ENCODE data around the gene PSMC3.
A peak's percentile ranks its signal among the peaks of the same experiment; 100 is the strongest.

Gene PSMC3

DNA sequence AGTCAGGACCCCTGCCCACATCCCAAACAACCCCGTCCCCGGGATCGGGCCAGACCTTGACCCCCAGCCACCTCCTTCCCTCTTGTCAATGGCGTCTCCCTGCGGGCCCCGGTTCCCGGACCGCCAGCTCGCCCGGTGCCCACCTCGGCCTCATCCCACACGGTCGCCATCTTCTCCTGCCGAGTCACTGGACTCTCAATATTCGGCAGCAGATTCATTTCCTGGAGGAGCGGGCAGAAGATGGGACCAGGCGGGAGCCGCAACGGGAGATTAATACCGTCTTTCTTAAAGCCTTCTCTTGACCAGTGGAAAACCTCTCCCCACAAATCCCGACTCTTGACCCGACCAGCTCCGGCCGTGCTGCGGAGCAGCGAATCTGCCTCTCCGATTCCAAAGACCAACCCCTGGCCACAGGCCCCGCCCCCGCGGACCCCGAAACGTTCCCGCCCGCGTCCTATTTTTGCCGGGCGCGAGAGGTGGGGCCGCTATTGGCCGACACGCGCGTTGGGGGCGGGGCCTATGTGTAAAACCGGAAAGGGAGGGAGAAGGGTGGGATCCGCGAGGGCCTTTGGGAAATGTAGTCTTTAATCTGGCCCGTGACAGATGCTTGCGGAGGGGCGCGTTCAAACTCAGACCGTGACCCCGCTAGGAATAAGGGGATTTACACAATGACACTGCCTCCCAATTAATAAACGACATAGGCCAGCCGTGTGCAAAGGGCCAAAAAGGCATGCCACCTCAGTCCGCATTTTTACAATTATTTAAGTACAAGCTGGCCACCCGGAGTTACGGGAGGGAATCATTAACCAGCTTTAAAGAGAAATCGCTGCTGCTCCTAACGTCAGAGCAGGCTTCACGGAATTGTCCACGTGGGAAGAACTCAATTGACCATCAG lies at the start of gene PSMC3:
TSS of gene PSMC3 (minus strand) at position 378 of the 895 bp plus-strand sequence. CDS start at position 218, 160 bp downstream.
- DNase-seq: peak; percentile 93

DNA sequence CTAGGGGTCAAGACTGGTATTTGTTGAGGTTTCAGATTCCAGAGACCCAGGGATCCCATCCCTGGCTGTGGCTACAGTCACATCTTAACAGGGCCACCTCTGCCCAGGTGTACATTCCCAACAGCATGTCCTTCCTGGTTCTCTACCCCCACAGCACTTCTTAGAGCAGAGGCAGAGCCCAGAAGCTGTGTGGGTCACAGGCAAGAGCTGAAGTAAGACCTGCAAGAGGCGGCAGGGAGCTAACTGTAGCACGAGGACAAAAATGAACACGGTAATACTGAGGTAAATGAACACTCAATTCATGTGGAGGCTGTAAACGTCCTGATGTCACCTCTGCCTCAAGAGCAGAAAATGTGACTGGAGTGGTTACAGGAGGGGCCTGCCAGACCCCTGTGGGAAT lies 44.4 kb upstream of the PSMC3 start:
- no peak for DNase-seq

DNA sequence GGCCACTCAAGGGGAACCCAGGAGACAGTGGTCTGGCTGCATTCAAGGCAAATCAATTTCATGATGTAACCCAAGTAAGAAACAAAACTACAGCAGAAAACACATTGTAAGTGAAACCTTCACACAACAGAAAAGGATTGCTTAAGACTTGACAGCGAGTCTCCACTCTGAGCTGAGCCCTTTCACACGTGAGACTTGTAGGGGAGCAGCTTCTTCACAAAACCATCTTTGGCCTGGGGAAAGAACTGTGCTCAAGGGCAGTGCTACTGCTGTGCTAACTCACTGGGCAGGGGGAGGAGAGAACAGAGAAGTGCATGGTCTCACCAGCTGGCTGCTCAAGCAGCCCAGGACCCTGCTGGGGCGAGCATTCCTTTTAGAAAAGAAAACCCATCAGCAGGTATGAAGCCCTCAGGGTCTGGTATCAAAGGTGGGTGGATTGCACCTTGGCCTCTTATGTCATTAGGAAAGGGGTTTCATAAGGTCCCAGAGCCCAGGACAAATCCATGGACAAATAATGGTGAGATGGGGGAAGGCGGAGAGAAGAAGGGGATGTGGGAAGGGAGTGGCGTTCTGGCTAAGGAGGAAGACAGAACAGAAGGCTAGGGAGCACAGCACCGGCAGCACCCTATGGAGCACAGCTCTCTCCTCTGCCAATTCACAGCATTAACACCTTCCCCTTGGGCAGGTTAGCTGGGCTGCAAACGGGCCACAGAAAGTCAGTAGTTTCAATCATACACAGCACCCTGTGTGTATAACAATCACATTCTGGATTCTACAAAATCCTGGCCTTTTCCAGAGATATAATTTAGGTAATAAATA lies 43.3 kb upstream of the PSMC3 start:
- no peak for DNase-seq

DNA sequence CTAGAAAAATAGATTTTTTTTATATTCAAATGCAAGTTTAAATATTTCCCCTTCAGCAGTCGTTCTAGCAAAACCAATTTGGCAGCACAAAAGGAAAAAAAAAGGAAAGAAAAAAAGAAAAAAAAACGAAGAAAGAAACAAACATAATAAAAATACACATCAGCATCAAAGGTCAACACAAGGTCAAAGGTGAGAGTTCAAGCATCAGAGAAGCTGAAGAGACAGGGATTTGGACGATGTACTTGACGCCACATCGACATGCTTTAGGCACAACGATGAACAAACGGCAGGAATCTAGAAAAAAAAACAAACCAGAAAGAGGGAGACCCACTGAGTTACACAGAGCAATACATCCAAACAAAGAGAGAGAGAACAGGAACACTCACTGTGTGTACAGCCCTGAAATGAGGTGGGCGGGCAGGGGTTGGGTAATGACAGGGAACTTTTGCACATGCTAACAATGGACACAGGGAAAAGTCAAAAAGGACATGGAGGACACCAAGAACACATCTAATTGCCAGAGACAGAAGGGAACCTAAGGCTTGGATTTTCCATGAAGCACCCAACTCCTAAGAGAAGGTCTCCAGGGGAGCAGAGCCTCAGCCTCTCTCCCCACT lies 42.5 kb upstream of the PSMC3 start:
- DNase-seq: no peak

DNA sequence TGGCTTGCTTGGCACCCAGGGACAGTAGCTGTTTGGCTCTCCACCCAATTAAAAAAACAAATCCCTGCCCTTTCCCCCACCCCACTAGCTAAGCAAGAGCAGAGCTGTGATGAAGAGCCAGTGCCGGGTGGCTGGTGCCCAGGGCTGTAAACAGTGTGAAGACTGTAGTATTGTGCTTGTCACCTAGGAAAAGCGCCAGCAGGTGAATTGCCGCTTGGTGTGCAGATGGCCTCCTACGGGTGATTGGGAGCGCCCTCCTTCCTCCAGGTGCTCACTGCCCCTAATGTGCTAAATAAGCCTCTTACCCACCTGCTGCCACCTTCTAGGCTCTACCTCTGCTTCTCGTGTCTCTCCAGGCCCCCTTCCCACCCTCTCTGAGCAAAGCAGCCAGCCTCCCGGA lies 41.1 kb upstream of the PSMC3 start:
- DNase-seq: peak; percentile 48

DNA sequence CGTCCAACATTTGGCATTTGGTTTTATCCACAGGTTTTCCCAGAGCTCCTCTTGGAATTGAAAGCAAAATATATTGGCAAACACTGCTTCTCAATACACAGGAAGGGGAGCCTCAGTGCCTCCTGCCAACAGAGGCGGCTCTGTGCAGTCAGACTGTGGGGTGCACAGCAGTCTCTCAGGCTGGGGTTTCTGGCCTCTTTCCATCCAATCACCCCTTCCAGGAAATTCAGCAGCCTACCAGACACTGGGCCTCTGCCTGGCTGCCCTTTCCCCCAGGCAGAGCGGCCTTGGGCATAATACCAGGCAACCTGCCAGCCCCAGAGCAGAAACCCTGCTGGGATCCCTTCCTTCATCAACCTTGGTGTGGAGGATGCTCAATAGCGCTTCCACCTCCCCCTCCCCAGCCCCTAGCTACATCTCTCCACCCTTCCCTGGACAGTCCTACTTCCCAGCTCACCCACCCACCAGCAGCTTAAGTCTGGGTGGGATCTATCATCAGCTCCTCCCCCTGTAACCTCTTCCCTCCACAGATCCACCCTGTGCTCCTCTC lies 40.5 kb upstream of the PSMC3 start:
- DNase-seq: peak; percentile 91

DNA sequence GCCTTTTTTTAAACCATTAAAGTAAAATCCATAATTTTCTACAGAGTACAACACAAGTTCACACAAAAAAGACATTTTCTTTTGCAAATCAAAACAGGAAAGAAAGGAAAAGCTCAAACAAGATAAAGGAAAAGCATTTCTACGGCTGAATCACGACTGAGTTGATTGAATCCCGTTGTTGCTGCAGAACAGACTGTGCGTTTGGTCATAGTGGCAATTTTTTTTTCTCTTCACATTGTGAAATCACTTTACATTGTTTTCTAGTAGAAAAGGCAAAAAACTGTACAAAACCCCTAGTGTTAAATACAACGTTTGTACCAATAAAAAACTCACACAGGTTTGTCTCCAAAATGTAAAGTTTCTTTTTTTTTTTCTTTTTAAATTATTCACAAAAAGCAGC lies 40.0 kb upstream of the PSMC3 start:
- no peak for DNase-seq

DNA sequence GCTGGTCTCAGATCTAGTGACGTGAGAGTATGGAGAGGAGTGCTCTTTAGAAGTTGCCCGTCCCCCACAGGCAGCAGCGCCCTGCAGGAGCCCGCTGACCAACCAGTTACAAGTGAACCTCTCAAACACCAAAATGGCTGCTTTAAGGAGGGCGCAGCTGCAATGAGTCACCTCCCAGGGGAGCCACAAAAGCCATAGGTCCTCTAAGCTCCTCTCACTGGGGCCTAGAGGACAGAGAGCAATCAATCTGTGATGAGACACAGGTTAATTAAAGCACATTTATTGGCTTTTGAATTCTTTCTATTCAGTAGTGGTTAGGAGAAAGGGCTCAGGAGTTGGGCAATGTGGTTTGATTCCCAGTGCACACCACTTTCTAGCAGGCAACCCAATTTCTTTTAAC lies 38.2 kb upstream of the PSMC3 start:
- DNase-seq: no peak

DNA sequence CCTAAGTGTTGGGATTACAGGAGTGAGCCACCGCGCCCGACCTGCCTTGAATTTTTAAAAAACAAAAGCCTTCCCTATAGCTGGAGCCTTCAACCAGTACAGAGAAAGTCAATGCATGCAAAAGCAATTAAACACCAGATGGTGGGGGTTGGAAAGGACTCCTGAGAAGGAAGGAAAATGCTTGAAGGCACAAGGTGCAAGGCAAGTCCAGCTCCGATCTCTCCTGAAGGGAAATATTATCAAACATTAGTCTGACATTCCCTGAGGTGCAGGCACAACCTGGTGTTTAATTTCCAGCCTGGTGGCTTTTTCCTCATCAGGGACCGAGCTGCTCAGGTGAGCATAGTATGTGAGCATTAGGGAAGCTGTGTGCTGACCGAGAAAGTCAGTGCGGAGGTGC lies 35.6 kb upstream of the PSMC3 start:
- no peak for DNase-seq

DNA sequence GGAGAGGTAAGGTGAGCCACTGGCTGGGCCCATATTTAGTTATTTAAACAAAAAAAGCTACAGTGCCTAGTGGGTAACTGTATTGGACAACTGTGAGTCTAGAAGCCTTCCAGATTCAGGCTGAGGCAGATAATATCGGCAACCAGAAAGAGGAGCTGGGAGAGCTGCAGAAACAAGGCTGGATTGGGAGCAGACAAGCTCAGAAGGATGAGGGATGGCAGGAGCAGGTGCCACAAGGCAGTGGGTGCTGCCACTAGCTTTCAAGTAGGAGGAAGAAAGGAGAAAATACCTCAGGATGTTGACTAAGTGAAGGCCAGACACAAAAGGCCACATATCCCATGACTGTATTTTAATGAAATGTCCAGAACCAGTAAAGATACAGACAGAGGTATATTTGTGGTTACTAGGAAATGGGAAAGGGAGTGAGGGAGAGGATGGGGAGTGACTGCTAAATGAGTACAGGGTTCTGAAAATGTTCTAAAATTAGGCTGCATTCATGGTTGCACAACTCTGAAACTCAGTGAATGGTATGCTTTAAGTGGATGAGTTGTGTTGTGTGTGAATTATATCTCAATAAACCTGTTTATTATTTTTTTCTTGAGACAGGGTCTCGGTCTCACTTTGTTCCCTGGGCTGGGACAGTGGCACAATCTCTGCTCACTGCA lies 34.5 kb upstream of the PSMC3 start:
- DNase-seq: no peak

DNA sequence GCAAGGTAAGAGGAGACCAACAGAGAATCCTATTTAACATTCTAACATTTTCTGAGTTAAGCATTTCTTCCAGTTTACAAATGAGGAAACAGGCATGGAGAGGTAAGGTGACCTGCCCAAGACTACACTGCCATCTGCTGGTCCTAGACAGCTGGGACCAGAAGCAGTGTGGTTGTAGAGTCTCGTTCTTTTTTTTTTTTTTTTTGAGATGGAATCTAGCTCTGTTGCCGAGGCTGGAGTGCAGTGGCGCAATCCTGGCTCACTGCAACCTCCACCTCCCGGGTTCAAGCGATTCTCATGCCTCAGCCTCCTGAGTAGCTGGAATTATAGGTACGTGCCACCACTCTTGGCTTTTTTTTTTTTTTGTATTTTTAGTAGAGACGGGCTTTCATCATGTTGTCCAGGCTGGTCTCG lies 28.0 kb upstream of the PSMC3 start:
- DNase-seq: peak; percentile 68

DNA sequence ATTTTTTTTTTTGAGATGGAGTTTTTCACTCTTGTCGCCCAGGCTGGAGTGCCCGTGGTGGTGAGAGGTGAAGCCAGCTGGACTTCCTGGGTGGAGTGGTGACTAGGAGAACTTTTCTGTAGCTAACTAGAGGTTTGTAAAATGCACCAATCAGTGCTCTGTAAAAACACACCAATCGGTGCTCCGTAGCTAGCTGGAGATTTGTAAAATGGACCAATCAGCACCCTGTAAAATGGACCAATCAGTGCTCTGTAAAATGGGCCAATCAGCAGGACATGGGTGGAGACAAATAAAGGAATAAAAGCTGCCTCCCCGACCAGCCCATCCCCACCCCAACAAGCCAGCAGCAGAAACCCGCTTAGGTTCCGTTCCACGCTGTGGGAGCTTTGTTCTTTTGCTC lies 27.1 kb upstream of the PSMC3 start:
- DNase-seq: no peak

DNA sequence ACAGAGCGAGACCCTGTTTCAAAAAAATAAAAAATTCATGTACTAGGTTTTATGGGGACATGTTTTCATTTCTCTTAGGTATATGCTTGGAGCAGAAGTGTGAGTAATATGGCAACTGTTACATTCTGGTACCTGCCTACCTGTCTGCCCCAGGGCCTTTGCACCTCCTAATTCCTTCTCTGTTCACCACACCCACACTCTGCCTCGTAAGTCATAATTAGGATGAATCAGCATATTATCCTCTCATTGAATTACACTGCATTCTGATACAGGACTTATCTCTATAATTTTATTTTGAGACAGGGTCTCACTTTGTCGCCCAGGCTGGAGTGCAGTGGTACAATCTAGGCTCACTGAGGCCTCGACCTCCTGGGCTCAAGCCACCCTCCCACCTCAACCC lies 25.8 kb upstream of the PSMC3 start:
- DNase-seq: no peak

DNA sequence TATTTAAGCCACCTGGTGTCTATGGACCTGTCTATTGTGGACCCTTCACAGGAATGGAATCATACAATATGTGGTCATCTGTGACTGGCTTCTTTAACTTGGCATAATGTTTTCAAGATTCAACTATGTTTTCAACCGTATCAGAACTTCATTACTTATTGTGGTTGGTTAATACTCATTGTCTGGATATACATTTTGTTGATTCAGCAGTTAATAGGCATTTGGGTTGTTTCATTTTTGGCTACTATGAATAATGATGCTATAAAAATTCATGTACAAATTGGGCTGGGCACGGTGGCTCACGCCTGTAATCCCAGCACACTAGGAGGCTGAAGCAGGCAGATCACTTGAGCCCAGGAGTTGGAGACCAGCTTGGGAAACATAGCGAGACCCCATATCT lies 25.2 kb upstream of the PSMC3 start:
- no peak for DNase-seq

DNA sequence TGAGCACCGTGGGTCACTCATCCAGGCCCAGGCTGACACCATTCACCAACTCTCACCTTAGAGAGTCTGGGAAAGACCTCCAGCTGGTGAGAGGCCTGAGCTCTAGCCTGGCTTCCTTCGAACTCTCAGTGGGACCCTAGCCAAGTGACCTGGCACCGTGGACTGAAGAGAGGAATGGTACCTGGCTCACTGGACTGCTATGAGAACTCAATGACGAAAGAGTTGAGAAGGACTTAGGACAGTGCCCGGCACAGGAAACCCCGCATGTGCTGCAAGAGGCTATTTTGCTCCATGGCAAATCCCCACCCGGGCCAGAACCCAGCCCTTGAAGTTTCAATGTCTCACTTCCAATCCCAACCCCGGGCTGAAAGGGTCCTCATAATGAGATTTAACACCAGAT lies 23.3 kb upstream of the PSMC3 start:
- no peak for DNase-seq

DNA sequence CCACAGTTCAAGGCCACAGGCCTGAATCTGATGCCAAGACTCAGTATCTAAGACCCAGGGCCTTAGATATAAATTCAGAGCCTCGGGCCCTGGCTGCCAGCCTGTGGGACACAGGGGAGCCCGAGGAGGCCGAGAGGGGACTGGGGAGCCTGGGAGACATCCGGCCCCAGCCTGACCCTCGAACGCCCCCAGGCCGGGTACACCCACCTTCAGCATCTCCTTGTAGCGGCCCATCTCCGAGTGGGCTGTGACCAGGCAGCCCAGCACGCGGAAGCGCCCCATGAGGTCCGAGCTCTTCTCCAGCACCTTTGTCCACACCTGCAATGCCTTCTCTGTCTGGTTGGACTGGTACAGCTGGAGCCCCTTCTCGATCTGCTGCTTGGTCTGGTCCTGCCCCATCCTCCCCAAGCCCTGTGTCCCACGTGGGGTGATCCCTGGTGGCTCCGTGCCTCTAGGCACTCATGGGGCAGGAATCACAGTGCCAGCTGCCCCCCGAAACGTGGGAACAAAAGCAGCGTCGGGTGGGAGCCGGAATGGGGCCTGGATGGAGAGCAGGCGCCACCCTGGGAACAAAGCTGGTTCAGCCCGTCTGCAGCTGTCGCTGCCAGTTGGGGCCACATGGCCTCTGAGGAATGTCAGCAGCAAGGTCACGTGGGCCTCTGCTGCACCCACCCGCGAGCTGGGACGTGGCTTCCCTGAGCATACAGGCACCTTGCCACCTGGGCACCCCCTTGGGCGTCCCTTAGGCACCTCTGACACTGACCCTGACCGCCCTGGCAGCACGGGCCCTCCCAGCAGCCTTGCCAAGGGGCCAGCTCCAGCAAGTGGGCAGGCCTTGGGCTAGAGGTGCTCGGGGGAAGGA lies 22.6 kb upstream of the PSMC3 start, which contains the start of gene RAPSN:
TSS of gene RAPSN (minus strand) at position 571 of the 862 bp plus-strand sequence. CDS start at position 399, 172 bp downstream.
- DNase-seq: no peak

DNA sequence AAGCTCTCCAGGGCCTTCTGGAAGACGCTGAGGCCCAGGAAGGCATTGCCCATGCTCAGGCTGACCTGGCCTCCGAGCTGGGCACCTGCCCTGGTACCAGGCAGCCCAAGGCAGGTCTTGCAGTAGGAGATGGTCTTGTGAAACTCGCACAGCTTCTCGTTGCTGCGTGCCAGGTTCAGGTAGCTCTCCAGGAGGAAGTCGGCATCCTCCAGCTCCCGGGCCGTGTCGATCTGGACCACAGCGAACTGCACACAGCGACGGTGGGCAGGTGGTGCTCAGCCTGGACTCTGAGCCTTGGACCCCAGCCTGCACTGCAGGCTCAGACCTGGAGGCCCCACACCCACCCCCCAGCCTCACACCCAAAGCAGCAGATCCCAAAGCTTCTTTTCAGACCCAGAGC lies 21.7 kb upstream of the PSMC3 start:
- DNase-seq: no peak

DNA sequence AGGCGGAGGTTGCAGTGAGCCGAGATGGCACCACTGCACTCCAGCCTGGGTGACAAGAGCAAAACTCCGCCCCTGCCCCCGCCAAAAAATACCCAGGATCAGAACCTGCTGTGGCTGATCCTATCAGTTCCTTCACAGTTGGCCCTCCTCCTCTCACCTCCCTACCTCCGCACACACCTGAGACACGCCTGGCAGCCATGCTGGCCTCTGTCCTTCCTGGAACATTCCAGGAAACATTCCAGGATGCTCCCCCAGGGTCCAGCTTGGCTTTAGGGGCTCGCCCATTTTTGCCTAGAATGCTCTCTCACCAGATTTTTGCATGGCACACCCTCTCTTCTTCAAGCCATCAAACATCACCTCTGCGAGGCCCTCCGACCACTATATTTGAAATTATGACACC lies 20.6 kb upstream of the PSMC3 start:
- no peak for DNase-seq

DNA sequence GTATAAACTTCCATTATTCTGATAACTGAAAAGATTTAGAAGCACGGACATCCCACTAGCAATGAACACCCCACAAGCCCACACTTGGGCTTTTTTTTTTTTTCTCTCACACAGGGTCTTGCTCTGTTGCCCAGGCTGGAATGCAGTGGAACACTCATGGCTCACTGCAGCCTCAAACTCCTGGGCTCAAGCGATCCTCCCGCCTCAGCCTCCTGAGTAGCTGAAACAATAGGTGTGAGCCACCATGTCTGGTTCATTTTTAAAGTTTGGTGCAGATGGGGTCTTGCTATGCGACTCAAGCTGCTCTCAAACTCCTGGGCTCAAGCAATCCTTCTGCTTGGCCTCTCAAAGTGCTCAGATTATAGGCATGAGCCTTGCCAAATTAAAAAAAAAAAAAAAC lies 19.6 kb upstream of the PSMC3 start:
- no peak for DNase-seq

DNA sequence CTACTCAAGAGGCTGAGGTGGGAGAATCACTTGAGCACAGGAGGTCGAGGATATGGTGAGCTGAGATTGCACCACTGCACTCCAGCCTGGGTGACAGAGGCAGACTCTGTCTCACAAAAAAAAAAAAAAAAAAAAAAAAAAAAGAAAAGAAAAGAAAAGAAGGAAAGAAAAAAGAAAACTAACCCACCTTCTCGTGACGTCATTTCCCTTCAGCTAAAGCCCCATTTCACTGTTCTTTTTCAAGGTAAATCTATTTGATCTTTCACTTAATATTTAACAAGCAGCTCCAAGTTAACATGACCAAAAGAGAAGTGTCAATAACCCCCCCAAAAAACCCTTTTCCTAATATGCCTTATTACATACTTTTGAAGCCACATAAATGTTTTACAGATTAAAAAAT lies 17.6 kb upstream of the PSMC3 start:
- DNase-seq: no peak

DNA sequence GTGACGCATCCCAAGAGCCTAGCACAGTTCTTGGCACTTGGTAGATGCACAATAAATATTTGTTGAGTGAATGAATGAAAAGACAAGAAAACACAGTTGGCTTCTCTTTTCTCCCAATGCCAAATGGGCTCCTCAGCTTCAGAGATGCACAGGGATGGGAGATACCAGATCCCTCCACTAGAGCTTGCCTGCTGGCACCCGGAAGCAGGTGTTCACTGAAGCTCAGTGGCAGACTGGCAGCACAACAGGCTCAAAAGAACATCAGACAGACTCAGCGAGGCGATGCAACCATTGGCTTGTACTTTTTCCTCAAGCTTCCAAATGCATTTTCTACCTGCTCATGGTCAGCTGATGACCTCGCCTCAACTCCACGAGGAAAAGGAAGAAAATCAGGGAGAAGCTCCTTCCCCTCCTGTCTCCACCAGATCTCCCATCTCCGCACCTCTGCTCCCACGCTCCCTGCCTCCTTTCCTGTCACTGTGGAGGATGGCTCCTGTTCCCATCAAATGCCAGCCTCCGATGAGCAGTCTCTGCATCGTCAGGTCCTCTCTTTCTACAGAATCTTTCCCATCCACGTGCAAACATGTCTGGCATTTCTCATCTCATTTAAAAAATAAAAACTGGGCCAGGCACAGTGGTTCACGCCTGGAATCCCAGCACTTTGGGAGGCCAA lies 16.9 kb upstream of the PSMC3 start:
- peak; percentile 21 for DNase-seq

Data from NCI-H446 treated with DMSO at 0.1 percent for 48 hours (cell line).